ENCODE measurements around the gene ENOX1. TPM values are rescaled to one million over a fixed set of nuclear protein-coding genes. Genes with fewer than 3 reads are reported as not detected.

ENOX1 gene
- total and polyA plus RNA-seq, 3 donors from 2014 or later, result 11.0 to 14.2 (median 11.5) TPM

DNA sequence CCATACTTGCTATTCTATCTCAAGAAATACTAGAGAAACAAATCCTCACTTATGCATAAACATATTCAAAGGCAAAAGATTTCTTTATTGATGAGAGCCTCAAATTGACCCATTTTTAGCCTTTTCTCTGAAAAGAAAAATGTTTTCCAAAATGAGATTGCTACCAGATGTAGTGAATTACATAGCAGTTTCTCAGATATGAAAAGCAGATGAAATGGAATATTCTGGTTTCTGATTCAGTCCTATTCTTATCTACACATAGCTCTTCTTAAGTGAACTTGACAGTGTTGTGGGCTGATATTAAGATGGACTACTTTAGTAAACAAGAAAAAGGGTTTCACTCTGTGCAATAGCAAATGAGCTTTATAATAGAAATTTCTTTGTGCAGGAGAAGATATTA lies 579.9 kb downstream of the ENOX1 start:
- no peaks in the 10 kb centered on the region for H3K27me3 ChIP-seq
- no peaks in the 10 kb centered on the region for H3K36me3 ChIP-seq (ENCODE audit: low read depth, missing control alignments)
- no peak overlapping the region for H3K4me3 ChIP-seq
- no peaks in the 10 kb centered on the region for H3K9me3 ChIP-seq
- H3K4me1 ChIP-seq, result no peaks in the 10 kb centered on the region
- TF ChIP-seq, protein P1, sequence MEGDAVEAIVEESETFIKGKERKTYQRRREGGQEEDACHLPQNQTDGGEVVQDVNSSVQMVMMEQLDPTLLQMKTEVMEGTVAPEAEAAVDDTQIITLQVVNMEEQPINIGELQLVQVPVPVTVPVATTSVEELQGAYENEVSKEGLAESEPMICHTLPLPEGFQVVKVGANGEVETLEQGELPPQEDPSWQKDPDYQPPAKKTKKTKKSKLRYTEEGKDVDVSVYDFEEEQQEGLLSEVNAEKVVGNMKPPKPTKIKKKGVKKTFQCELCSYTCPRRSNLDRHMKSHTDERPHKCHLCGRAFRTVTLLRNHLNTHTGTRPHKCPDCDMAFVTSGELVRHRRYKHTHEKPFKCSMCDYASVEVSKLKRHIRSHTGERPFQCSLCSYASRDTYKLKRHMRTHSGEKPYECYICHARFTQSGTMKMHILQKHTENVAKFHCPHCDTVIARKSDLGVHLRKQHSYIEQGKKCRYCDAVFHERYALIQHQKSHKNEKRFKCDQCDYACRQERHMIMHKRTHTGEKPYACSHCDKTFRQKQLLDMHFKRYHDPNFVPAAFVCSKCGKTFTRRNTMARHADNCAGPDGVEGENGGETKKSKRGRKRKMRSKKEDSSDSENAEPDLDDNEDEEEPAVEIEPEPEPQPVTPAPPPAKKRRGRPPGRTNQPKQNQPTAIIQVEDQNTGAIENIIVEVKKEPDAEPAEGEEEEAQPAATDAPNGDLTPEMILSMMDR (IDR thresholded peaks at IDR 0.05), result no peak
- TF ChIP-seq POLR2A (IDR thresholded peaks at IDR 0.05), result no peak
- H3K27ac ChIP-seq, result no peak overlapping the region
- intact Hi-C loops (cut with DNase I; ENCODE audit: low total_unique reads), result no loop called here
- no peak for DNase-seq

DNA sequence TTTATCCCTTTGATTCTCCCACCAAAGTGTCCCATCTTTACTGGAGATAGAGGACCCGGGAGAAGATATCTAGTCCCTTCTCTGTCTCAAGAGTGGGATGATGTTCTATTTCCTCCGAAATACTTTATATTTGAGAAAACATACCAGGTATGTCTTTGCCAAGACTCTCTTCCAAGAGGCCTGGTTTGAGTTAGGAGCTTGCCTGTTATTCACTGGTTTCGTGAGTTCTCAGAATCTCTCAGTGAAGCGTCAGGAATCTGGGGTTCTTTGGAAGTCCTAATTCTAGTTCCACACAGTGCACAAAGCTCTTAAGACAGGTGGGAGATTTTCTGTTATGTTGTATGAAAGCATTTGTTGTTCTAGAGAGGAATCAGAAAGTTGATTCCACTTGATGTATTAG lies 581.4 kb downstream of the ENOX1 start:
- H3K27ac ChIP-seq, result no peak overlapping the region
- WGBS, 2 donors, result 87 to 95% methylated on average over 4 of the region's 4 CpGs

DNA sequence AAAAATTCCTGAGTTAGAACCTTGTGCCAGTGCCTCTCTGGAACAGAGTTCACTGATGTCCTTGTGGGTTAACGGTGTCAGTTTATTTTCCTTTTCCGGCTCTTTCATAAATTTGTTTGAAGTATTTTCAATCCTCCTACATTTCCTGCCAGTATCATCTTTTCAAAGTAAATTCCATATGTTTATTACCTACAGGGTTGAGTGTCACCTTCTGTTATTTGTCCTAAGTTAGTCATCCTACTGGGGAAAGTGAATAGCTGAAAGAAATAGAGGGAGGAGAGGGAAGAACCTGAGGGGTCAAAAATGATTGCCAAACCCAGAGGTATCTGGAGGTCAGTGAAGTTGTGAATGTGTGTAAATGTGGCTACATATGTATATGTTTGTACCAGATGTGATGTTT lies 582.2 kb downstream of the ENOX1 start:
- intact Hi-C loops (cut with DNase I; ENCODE audit: low total_unique reads), result no loop called here
- WGBS, 2 donors, result 87 to 95% methylated on average over 2 of the region's 2 CpGs

More for the DNA sequence above, 581.4 kb downstream of the ENOX1 start:
- Histone ChIP-seq H3K27me3 (no peaks in the 10 kb centered on the region), H3K4me1 (no peaks in the 10 kb centered on the region), H3K9me3 (no peaks in the 10 kb centered on the region), H3K36me3 (ENCODE audit: low read depth, missing control alignments) (no peaks in the 10 kb centered on the region), H3K4me3 (no peak overlapping the region)
- DNase-seq, result no peak
- TF ChIP-seq, protein P1 (IDR thresholded peaks at IDR 0.05), result no peak
- TF ChIP-seq POLR2A (IDR thresholded peaks at IDR 0.05), result no peak
- intact Hi-C loops (cut with DNase I; ENCODE audit: low total_unique reads), result no loop called here

DNA sequence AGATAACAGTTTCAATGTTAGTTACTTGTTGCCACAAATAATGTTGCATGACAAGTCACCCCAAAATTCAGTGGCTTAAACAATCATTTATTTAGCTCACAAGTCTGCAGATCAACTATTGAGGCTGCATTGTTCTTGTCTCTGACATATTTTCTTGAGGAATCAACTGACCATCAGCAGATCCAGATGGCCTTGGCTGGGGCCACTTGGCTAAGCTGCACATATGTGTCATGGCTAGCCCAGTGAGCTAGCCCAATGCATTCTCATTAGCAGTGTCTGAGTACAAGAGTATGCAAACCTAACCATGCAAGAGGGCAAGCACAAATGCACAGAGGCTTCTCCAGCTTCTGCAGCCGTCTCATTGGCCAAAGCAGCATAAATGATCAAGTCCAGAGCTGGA lies 583.0 kb downstream of the ENOX1 start:
- Histone ChIP-seq H3K36me3 (ENCODE audit: low read depth, missing control alignments) (no peaks in the 10 kb centered on the region), H3K27ac (no peak overlapping the region), H3K27me3 (no peaks in the 10 kb centered on the region), H3K4me1 (no peaks in the 10 kb centered on the region), H3K9me3 (no peaks in the 10 kb centered on the region), H3K4me3 (no peak overlapping the region)
- no peak for DNase-seq
- 83 to 100% methylated on average over 1 of the region's 1 CpG for WGBS, 2 donors
- TF ChIP-seq, protein P1 (IDR thresholded peaks at IDR 0.05), result no peak
- TF ChIP-seq POLR2A (IDR thresholded peaks at IDR 0.05), result no peak
- intact Hi-C loops (cut with DNase I; ENCODE audit: low total_unique reads), result no loop called here

More for the DNA sequence above, 582.2 kb downstream of the ENOX1 start:
- Histone ChIP-seq H3K4me1 (no peaks in the 10 kb centered on the region), H3K4me3 (no peak overlapping the region), H3K27me3 (no peaks in the 10 kb centered on the region), H3K9me3 (no peaks in the 10 kb centered on the region), H3K36me3 (ENCODE audit: low read depth, missing control alignments) (no peaks in the 10 kb centered on the region), H3K27ac (no peak overlapping the region)
- TF ChIP-seq, protein P1 (IDR thresholded peaks at IDR 0.05), result no peak
- TF ChIP-seq POLR2A (IDR thresholded peaks at IDR 0.05), result no peak
- DNase-seq, result no peak

DNA sequence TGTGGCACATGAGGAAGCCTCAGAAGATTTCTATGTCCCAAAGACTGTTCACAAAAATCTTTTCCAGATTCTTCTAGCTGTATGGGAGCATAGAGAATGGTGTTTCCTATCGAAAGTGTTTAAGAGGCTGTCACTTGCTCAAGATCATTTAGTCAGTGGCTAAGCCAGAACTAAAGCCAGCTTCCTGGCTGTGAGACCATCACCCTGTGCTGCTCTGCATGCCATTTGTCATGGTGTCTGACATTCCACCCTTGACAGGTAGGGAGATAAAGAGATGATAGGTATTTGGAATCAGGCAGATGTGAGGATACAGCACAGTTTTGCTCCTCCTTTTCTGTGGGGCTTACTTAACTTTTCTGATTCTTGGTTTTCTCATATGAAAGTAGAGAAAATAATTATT lies 586.0 kb downstream of the ENOX1 start:
- Histone ChIP-seq H3K27ac (no peak overlapping the region), H3K36me3 (ENCODE audit: low read depth, missing control alignments) (no peaks in the 10 kb centered on the region), H3K27me3 (no peaks in the 10 kb centered on the region), H3K4me1 (no peaks in the 10 kb centered on the region), H3K4me3 (no peak overlapping the region), H3K9me3 (no peaks in the 10 kb centered on the region)
- TF ChIP-seq, protein P1 (IDR thresholded peaks at IDR 0.05), result no peak
- TF ChIP-seq POLR2A (IDR thresholded peaks at IDR 0.05), result no peak
- DNase-seq, result no peak
- WGBS, 2 donors, result 86 to 90% methylated on average over 1 of the region's 1 CpG
- intact Hi-C loops (cut with DNase I; ENCODE audit: low total_unique reads), result no loop called here

All from testis (tissue), 3 donors.